Mesendoderm (in vitro differentiated cells): ENCODE data around the gene AFAP1.

ENCODE experiments used
- DNase-seq: peaks from one replicate; pipeline ENCODE4 v3.0.0; 2013
- H2AK5ac ChIP-seq: 2 replicates; pipeline ENCODE4 v1.6.1; 2013; ENCODE audit warnings: low read length, inconsistent platforms
- H2BK120ac ChIP-seq: 2 replicates; pipeline ENCODE4 v1.6.1; 2013; ENCODE audit warnings: low read depth, mild to moderate bottlenecking, low read length, moderate library complexity, mixed read lengths
- H2BK15ac ChIP-seq: replicated peaks from 2 replicates; pipeline ENCODE4 v1.6.1; 2013; ENCODE audit warnings: low read depth, mild to moderate bottlenecking, moderate library complexity
- H2BK5ac ChIP-seq: 2 replicates; pipeline ENCODE4 v1.6.1; 2013; ENCODE audit warnings: low read length, inconsistent platforms
- H3K18ac ChIP-seq: 2 replicates; pipeline ENCODE4 v1.6.1; 2013; ENCODE audit warnings: mild to moderate bottlenecking, low read length, mixed read lengths
- H3K23ac ChIP-seq: one replicate; pipeline ENCODE4 v1.6.1; 2013; ENCODE audit warnings: low read length
- H3K27ac ChIP-seq: 2 replicates; pipeline ENCODE4 v1.5.1; 2013; ENCODE audit warnings: low read depth, mild to moderate bottlenecking, inconsistent platforms, low read length, moderate library complexity
- H3K27me3 ChIP-seq: 2 replicates; pipeline ENCODE4 v1.6.1; 2013; ENCODE audit warnings: low read length, control low read depth, mild to moderate bottlenecking, inconsistent platforms; ENCODE audit not compliant: insufficient read depth, poor library complexity
- H3K36me3 ChIP-seq: 2 replicates; pipeline ENCODE4 v1.6.1; 2013; ENCODE audit warnings: low read length, inconsistent platforms; ENCODE audit not compliant: control insufficient read depth, insufficient read depth
- H3K4ac ChIP-seq: one replicate; pipeline ENCODE4 v1.6.1; 2013; ENCODE audit warnings: low read depth, mild to moderate bottlenecking, low read length, moderate library complexity
- H3K4me1 ChIP-seq: 2 replicates; pipeline ENCODE4 v1.6.1; 2013; ENCODE audit warnings: low read depth, low read length, inconsistent platforms; ENCODE audit not compliant: control insufficient read depth
- H3K4me2 ChIP-seq: 2 replicates; pipeline ENCODE4 v1.6.1; 2013; ENCODE audit warnings: low read length
- H3K4me3 ChIP-seq: 2 replicates; pipeline ENCODE4 v1.5.1; 2013; ENCODE audit warnings: mild to moderate bottlenecking, low read length
- H3K56ac ChIP-seq: one replicate; pipeline ENCODE4 v1.6.1; 2013; ENCODE audit warnings: low read length
- H3K79me1 ChIP-seq: 2 replicates; pipeline ENCODE4 v1.6.1; 2013; ENCODE audit warnings: low read length, inconsistent platforms
- H3K79me2 ChIP-seq: 2 replicates; pipeline ENCODE4 v1.6.1; 2013; ENCODE audit warnings: mild to moderate bottlenecking, low read length; ENCODE audit not compliant: control insufficient read depth, insufficient read depth
- H3K9ac ChIP-seq: 2 replicates; pipeline ENCODE4 v1.6.1; 2013; ENCODE audit warnings: low read length, inconsistent platforms
- H4K5ac ChIP-seq: one replicate; pipeline ENCODE4 v1.6.1; 2013; ENCODE audit warnings: low read length
- H4K8ac ChIP-seq: one replicate; pipeline ENCODE4 v1.6.1; 2013; ENCODE audit warnings: low read depth, mild to moderate bottlenecking, control low read depth, low read length, moderate library complexity
- WGBS: extraction: QIAGEN DNeasy Blood & Tissue Kit; methylation state at CpG from one replicate; pipeline ENCODE4 v1.1.7; 2013; ENCODE audit warnings: low lambda C conversion rate, missing lambda C conversion rate; ENCODE audit not compliant: insufficient coverage; ENCODE audit errors: extremely low coverage; 5-methylcytosine and 5-hydroxymethylcytosine counted together

The AFAP1 gene

DNA sequence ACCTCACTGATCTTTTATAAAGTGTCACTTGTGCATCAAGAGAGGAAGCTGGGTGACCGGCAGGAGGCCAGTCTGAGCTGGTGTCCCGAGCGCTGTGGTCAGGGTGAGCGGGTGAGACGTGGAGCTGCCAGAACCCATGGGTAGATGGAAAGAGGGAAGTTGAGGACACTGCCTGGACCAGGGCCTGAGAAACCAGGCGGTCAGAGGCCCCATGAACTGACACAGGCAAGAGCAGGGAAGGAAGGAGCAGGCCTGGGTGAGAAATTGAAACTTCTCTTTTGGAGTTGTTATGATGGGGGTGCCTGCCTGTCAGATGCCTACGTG is 192.6 kb downstream of the AFAP1 start:
- H3K18ac ChIP-seq: no peak overlapping the region
- no peak overlapping the region for H3K27ac ChIP-seq
- no peaks in the 10 kb centered on the region for H3K36me3 ChIP-seq
- no peaks in the 10 kb centered on the region for H3K27me3 ChIP-seq
- no peaks in the 10 kb centered on the region for H3K79me1 ChIP-seq
- DNase-seq: no peak
- H3K4me3 ChIP-seq: no peak overlapping the region
- H2AK5ac ChIP-seq: no peak overlapping the region
- H3K4me2 ChIP-seq: no peak overlapping the region
- no peaks in the 10 kb centered on the region for H3K79me2 ChIP-seq
- H4K5ac ChIP-seq: no peak overlapping the region
- no peak overlapping the region for H2BK15ac ChIP-seq
- no peak overlapping the region for H2BK120ac ChIP-seq
- H3K23ac ChIP-seq: no peak overlapping the region
- H2BK5ac ChIP-seq: no peak overlapping the region
- no peaks in the 10 kb centered on the region for H3K4me1 ChIP-seq
- H3K4ac ChIP-seq: no peak overlapping the region
- no CpG with 5 or more reads among the region's 7 CpGs for WGBS
- no peak overlapping the region for H4K8ac ChIP-seq
- no peak overlapping the region for H3K56ac ChIP-seq
- no peak overlapping the region for H3K9ac ChIP-seq

DNA sequence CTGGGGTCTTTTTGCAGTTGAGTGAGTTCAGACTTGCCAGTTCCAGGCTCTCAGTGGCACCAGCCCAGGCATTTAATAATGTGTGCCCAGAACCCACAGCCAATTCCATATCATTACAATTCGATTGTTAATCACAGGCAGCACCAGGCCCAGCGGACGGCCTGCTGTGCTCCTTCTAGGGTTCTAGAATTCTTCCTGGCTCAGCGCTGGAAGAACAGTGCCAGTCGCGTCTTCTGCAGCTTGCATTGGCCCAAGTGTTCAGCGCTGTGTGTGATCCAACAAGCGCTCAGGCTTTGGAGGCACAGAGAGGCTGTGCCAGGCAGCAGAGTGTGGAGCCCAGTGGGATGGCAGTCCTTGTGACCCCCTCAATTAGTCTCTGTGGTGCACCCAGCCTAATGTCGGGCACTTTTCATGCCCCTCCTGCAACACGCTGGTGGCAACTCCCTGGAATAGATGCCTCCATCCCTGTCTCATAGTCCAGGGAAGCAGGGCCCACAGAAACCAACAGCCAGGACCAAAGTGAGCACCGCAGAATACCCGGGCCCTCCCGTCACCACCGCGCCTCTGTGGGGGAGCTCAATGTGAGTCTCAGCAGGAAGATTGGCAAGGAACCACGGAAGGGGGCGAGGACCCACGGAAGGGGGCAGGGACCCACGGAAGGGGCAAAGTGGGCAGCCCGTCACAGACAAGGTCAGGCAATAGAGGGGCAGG is 193.2 kb downstream of the AFAP1 start:
- H4K5ac ChIP-seq: no peak overlapping the region
- H3K36me3 ChIP-seq: no peaks in the 10 kb centered on the region
- H3K4ac ChIP-seq: no peak overlapping the region
- H3K23ac ChIP-seq: no peak overlapping the region
- WGBS: no CpG with 5 or more reads among the region's 20 CpGs
- H3K4me2 ChIP-seq: no peak overlapping the region
- H2BK5ac ChIP-seq: no peak overlapping the region
- no peaks in the 10 kb centered on the region for H3K79me2 ChIP-seq
- H3K56ac ChIP-seq: no peak overlapping the region
- no peak overlapping the region for H3K9ac ChIP-seq
- H3K4me3 ChIP-seq: no peak overlapping the region
- no peak overlapping the region for H2BK120ac ChIP-seq
- no peak overlapping the region for H4K8ac ChIP-seq
- no peak overlapping the region for H3K27ac ChIP-seq
- DNase-seq: no peak
- H2BK15ac ChIP-seq: no peak overlapping the region
- no peak overlapping the region for H2AK5ac ChIP-seq
- H3K4me1 ChIP-seq: no peaks in the 10 kb centered on the region
- H3K27me3 ChIP-seq: no peaks in the 10 kb centered on the region
- no peak overlapping the region for H3K18ac ChIP-seq
- no peaks in the 10 kb centered on the region for H3K79me1 ChIP-seq

DNA sequence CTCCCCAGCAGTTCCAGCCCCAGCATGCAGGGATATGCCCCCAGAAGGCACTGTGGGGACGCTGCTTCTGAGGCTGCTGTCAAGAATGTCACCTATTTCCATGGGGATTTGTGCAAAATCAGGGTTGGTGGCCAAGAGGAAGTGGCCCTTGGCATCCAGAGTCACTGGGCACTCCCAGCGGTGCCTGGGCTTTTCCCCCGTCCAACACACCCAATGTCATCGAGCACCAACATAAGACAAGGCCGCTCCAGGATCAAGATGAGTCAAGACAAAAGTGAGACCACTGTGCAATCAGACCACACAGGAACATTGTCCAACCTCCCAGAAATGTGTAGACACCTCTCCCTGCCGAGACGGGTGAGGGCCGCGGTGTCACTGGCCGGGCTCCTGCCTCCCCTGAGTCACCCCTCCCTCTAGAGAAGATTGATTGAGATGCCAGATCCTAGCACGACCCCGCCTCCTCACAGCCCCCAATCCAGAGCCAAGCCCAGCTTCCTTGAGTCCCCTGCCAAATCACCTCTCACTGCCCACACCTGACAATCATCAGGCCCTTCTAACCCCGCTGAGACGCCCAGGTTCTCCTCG is 194.3 kb downstream of the AFAP1 start:
- no peak overlapping the region for H3K27ac ChIP-seq
- H2BK15ac ChIP-seq: no peak overlapping the region
- H3K79me2 ChIP-seq: no peaks in the 10 kb centered on the region
- no peak overlapping the region for H4K5ac ChIP-seq
- no peaks in the 10 kb centered on the region for H3K36me3 ChIP-seq
- H3K18ac ChIP-seq: no peak overlapping the region
- H2AK5ac ChIP-seq: no peak overlapping the region
- H2BK5ac ChIP-seq: no peak overlapping the region
- H2BK120ac ChIP-seq: no peak overlapping the region
- H3K4me3 ChIP-seq: no peak overlapping the region
- H3K4ac ChIP-seq: no peak overlapping the region
- H3K4me1 ChIP-seq: no peaks in the 10 kb centered on the region
- H4K8ac ChIP-seq: no peak overlapping the region
- H3K9ac ChIP-seq: no peak overlapping the region
- DNase-seq: no peak
- H3K79me1 ChIP-seq: no peaks in the 10 kb centered on the region
- no CpG with 5 or more reads among the region's 15 CpGs for WGBS
- no peak overlapping the region for H3K23ac ChIP-seq
- no peak overlapping the region for H3K56ac ChIP-seq
- H3K27me3 ChIP-seq: no peaks in the 10 kb centered on the region
- H3K4me2 ChIP-seq: no peak overlapping the region

DNA sequence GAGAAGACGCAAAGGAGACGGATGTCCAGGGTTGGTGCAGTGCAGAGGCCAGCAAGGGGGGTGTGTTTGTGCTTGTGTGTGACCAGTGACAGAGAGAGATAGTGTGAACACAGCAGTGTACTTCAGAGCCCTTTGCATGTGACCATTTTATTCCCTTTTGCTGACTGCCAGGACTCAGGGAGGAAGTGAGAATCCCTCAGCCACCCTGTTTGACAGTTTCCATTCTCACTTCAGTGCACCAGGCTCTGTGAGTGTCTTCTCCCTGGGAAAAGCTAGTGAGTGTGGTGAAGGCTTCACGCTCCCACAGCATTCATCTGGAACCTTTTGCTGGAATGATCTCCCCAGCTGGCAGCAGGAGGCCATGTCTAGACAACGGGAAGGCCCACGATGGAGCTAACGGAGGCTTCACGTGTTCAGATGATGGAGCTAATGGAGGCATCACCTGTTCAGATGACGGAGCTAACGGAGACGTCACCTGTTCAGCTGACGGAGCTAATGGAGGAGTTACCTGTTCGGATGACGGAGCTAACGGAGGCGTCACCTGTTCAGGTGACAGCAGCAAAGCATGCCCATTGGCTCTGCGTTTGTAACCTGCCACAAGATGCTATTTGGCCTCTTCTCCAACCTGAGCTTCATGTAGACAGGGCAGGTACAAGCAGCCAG is 195.4 kb downstream of the AFAP1 start:
- no peak overlapping the region for H3K56ac ChIP-seq
- no CpG with 5 or more reads among the region's 16 CpGs for WGBS
- H3K79me1 ChIP-seq: no peaks in the 10 kb centered on the region

DNA sequence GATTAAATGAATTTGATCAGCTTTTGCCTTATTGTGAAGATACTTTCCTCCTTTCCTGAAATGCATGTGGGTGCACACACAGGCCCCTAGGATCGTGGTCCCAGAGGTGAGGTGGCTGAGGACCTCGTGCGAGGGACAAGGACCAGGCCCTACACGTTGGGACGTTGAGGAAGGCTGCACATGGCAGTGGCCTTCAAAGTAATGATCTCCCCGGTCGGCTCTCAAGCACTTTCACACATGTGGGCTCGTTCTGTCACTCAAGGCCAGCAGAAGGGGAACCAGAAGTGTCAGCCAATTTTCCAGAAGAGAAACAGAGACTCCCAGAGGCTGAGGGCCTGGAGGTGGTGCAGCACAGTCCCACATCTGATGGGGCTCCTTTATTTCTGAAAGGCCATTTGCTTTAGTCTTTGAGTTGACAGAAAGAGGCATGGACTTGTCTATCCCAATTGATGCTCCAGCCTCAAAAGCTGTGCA is 196.8 kb downstream of the AFAP1 start:
- H3K27ac ChIP-seq: no peak overlapping the region
- no peak overlapping the region for H3K56ac ChIP-seq
- no peak overlapping the region for H3K18ac ChIP-seq
- H3K79me2 ChIP-seq: no peaks in the 10 kb centered on the region
- H4K5ac ChIP-seq: no peak overlapping the region
- no peak for DNase-seq
- H3K36me3 ChIP-seq: no peaks in the 10 kb centered on the region
- H3K27me3 ChIP-seq: no peaks in the 10 kb centered on the region
- H3K4ac ChIP-seq: no peak overlapping the region
- no peak overlapping the region for H2BK15ac ChIP-seq
- H4K8ac ChIP-seq: no peak overlapping the region
- H2AK5ac ChIP-seq: no peak overlapping the region
- H3K4me1 ChIP-seq: no peaks in the 10 kb centered on the region
- H3K9ac ChIP-seq: no peak overlapping the region
- no peak overlapping the region for H2BK120ac ChIP-seq
- H3K4me2 ChIP-seq: no peak overlapping the region
- H2BK5ac ChIP-seq: no peak overlapping the region
- H3K23ac ChIP-seq: no peak overlapping the region
- WGBS: no CpG with 5 or more reads among the region's 8 CpGs
- no peak overlapping the region for H3K4me3 ChIP-seq
- H3K79me1 ChIP-seq: no peaks in the 10 kb centered on the region

More for the DNA sequence above, 195.4 kb downstream of the AFAP1 start:
- Histone ChIP-seq H2BK5ac (no peak overlapping the region), H2BK120ac (no peak overlapping the region), H3K27me3 (no peaks in the 10 kb centered on the region), H2AK5ac (no peak overlapping the region), H3K4me2 (no peak overlapping the region), H4K8ac (no peak overlapping the region), H3K36me3 (no peaks in the 10 kb centered on the region), H3K4ac (no peak overlapping the region), H3K27ac (no peak overlapping the region), H3K4me1 (no peaks in the 10 kb centered on the region), H3K4me3 (no peak overlapping the region), H4K5ac (no peak overlapping the region), H3K79me2 (no peaks in the 10 kb centered on the region), H3K18ac (no peak overlapping the region), H3K9ac (no peak overlapping the region), H2BK15ac (no peak overlapping the region), H3K23ac (no peak overlapping the region)
- no peak for DNase-seq
